PC-9 (cell line): ENCODE data around the gene SLC35E2B. TPM values are rescaled to one million over a fixed set of nuclear protein-coding genes. Genes with fewer than 3 reads are reported as not detected.
A peak's percentile ranks its signal among the peaks of the same experiment; 100 is the strongest.
"Not testable (repeated sequence)": the region's sequence is repeated elsewhere in the genome, so short reads cannot be mapped to it uniquely, and the experiment has no call there.

Source experiments
- BruUV-seq: library from RNA; stranded (reverse); fragments of 400-500 nt; replicated peaks from 2 replicates; lab custom pipeline; 2021; lab: Mats Ljungman, UMichigan
- CTCF ChIA-PET: fragments of 300-600 bp; sonication (Branson Sonifier 250); formaldehyde crosslinking; loops from one replicate; lab custom pipeline; 2022; ENCODE audit warnings: antibody characterized with exemption; lab: Charles Lee
- POLR2A ChIA-PET: fragments of 300-600 bp; sonication (Branson Sonifier 250); formaldehyde crosslinking; loops from one replicate; lab custom pipeline; 2022; ENCODE audit warnings: antibody characterized with exemption; ENCODE audit not compliant: unreplicated experiment; lab: Charles Lee
- DNase-seq, 2 experiments: peaks; one replicate each; pipeline versions ENCODE4 v3.0.0 to v3.0.0-alpha.2; 2015 to 2022; ENCODE audit warnings: mixed read lengths in 1 of 2
- H2AFZ ChIP-seq: fragments of 200-600 bp; sonication (generic); 2 replicates; pipeline ENCODE4 v1.8.1; 2017; ENCODE audit warnings: antibody characterized with exemption
- H3F3A ChIP-seq: fragments of 200-600 bp; sonication (generic); 2 replicates; pipeline ENCODE4 v1.8.1; 2017; ENCODE audit warnings: antibody characterized with exemption, mild to moderate bottlenecking, low read depth; ENCODE audit not compliant: insufficient read depth
- H3K27ac ChIP-seq: fragments of 200-600 bp; sonication (generic); 2 replicates; pipeline ENCODE4 v1.6.1; 2016; ENCODE audit warnings: mixed run types
- H3K27me3 ChIP-seq: fragments of 200-600 bp; sonication (generic); 2 replicates; pipeline ENCODE4 v1.6.1; 2016; ENCODE audit warnings: low read depth, mixed run types; ENCODE audit not compliant: insufficient read depth
- H3K36me3 ChIP-seq: fragments of 200-600 bp; sonication (generic); 2 replicates; pipeline ENCODE4 v1.6.1; 2016; ENCODE audit warnings: low read depth, mixed run types
- H3K4me1 ChIP-seq: fragments of 200-600 bp; sonication (generic); replicated peaks from 2 replicates; pipeline ENCODE4 v1.6.1; 2016; ENCODE audit warnings: mixed run types; ENCODE audit not compliant: insufficient read depth
- H3K4me2 ChIP-seq: fragments of 200-600 bp; sonication (generic); 2 replicates; pipeline ENCODE4 v1.6.1; 2017; ENCODE audit warnings: mixed run types
- H3K4me3 ChIP-seq: fragments of 200-600 bp; sonication (generic); 2 replicates; pipeline ENCODE4 v1.6.1; 2016; ENCODE audit warnings: mixed run types
- H3K79me2 ChIP-seq: fragments of 200-600 bp; sonication (generic); 2 replicates; pipeline ENCODE4 v1.6.1; 2017; ENCODE audit warnings: low read depth, mixed run types
- H3K9me2 ChIP-seq: fragments of 200-600 bp; sonication (generic); 2 replicates; pipeline ENCODE4 v1.8.1; 2017; ENCODE audit warnings: mild to moderate bottlenecking; ENCODE audit not compliant: insufficient read depth
- H3K9me3 ChIP-seq: fragments of 200-600 bp; sonication (generic); 2 replicates; pipeline ENCODE4 v1.8.1; 2016; ENCODE audit warnings: low read depth; ENCODE audit not compliant: insufficient read depth
- H4K20me1 ChIP-seq: fragments of 200-600 bp; sonication (generic); 2 replicates; pipeline ENCODE4 v1.8.1; 2017; ENCODE audit not compliant: insufficient read depth
- intact Hi-C: fragments of 100-400 bp; cut with micrococcal nuclease; formaldehyde crosslinking; loops from one replicate; pipeline ENCODE4 v1.10.0; 2022; ENCODE audit not compliant: unreplicated experiment
- total RNA-seq: library from RNA; stranded (reverse); gene quantifications from 2 replicates; pipeline ENCODE4 v1.2.3, GENCODE V29; 2021
- TF ChIP-seq, protein P1 (sequence below): fragments of 200-600 bp; sonication (generic); conservative IDR thresholded peaks from 2 replicates; pipeline ENCODE4 v1.6.1; 2017; ENCODE audit warnings: mixed run types, antibody characterized with exemption, mild to moderate bottlenecking, moderate library complexity

SLC35E2B gene
- total RNA-seq, 1 experiment from 2014 or later, result 55.4 TPM

DNA sequence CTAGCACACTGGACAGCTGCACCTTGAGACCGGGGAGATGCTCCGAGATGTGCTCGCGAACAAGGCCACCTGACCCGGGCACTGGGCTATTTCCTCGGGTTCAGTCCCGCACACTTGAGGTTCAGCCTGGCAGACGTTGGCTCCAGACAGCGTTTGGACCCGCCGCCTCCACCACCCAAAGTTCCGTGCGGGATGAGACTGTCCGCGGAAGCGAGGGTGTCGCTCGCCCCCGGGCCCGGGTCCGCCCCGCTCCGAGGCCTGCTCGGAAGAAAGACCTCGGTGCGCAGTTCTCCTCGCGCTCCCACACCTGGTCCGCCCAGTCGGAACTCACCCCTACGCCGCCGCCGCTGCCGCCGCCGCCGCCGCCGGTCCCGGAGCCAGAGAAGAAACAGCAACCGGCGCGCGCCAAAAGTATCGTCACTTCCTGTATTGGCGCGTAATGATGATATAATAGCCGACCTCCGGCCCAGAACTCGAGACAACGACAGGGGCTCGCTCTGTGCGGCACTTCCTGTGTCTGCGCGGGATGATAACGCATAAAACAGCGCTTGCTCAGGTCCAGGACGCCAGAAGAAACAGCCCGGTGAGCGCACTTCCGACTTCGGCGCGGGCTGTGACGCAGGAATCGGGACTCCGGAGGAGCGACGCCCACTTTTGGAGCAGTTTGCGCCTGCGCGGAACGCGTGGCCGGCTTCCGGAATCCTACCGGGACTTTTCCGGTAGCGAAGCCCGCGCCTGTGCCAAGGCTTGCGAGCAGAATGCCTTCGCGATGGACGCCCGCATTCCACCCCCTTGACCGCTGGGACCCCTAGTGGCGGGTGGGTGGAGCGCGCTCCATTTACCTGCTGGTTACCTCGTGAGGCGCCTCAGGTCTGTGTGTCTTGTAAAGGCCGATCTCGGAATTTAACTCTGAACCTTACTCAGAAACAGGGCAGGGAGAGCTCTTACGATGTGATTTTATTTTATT is 33.7 kb downstream of the SLC35E2B start, which contains the start of gene CDK11B:
Gene CDK11B (minus strand): TSS at position 422 of the 967 bp plus-strand sequence. CDS start 1,519 bp downstream, outside the sequence.
- intact Hi-C loops, result loop anchor here (5.0 kb wide), 2 partner anchors 63 to 87 kb away; partner anchors contain the start of genes CDK11A and SSU72
- BruUV-seq, result TSS peak; percentile 40

DNA sequence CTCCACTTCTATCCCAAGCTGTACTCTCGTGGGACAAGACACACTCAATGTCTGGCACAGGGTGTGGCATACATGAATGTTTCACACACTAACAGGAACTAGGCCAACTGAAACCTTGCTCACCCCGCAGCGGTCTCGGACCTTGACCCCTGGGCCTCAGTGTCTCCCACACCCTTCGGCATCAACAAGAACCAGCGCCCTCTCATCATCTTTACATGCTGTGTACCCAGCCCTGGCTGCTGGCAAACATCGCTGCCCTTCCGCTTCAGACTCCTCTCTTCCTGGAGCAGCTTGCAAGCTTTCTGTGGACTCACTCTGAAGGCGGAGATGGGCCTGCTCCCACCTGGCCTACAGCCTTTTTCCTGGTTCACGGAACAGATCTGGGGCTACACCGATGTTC is 44.3 kb downstream of the SLC35E2B start:
- POLR2A ChIA-PET, H2AFZ ChIP-seq, H3K4me1 ChIP-seq, H3K79me2 ChIP-seq, H3K27me3 ChIP-seq, H3K9me2 ChIP-seq, H3K27ac ChIP-seq, H3K4me2 ChIP-seq, intact Hi-C loops, H3K9me3 ChIP-seq, H3K4me3 ChIP-seq, H4K20me1 ChIP-seq, DNase-seq, CTCF ChIA-PET, H3F3A ChIP-seq, BruUV-seq, H3K36me3 ChIP-seq: not testable (repeated sequence)

More for the DNA sequence above, 33.7 kb downstream of the SLC35E2B start, which contains the start of gene CDK11B:
- H4K20me1 ChIP-seq, H3K9me3 ChIP-seq, H3F3A ChIP-seq, H3K27me3 ChIP-seq, H3K9me2 ChIP-seq, CTCF ChIA-PET, H3K4me1 ChIP-seq: not testable (repeated sequence)
- peak within 1 kb of the TSS; percentile 72 for H3K27ac ChIP-seq
- peaks cover 14% of the 10 kb centered on the region for H3K79me2 ChIP-seq
- TF ChIP-seq, protein P1, sequence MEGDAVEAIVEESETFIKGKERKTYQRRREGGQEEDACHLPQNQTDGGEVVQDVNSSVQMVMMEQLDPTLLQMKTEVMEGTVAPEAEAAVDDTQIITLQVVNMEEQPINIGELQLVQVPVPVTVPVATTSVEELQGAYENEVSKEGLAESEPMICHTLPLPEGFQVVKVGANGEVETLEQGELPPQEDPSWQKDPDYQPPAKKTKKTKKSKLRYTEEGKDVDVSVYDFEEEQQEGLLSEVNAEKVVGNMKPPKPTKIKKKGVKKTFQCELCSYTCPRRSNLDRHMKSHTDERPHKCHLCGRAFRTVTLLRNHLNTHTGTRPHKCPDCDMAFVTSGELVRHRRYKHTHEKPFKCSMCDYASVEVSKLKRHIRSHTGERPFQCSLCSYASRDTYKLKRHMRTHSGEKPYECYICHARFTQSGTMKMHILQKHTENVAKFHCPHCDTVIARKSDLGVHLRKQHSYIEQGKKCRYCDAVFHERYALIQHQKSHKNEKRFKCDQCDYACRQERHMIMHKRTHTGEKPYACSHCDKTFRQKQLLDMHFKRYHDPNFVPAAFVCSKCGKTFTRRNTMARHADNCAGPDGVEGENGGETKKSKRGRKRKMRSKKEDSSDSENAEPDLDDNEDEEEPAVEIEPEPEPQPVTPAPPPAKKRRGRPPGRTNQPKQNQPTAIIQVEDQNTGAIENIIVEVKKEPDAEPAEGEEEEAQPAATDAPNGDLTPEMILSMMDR, result peak; percentile 46; the same call in 1 of the 2 replicates
- POLR2A ChIA-PET, result interaction anchor here (0.7 kb wide), 1 partner anchor 424 kb away, joined by 6 read pairs; no protein-coding TSS in a partner anchor
- DNase-seq, result peak; percentile 97
- peak within 1 kb of the TSS; percentile 63 for H3K4me2 ChIP-seq
- peaks cover 23% of the 10 kb centered on the region; the same call in 1 of the 2 replicates for H3K36me3 ChIP-seq
- H2AFZ ChIP-seq, result peak within 1 kb of the TSS; percentile 70; the same call in 1 of the 2 replicates
- H3K4me3 ChIP-seq, result peak within 1 kb of the TSS; percentile 55

DNA sequence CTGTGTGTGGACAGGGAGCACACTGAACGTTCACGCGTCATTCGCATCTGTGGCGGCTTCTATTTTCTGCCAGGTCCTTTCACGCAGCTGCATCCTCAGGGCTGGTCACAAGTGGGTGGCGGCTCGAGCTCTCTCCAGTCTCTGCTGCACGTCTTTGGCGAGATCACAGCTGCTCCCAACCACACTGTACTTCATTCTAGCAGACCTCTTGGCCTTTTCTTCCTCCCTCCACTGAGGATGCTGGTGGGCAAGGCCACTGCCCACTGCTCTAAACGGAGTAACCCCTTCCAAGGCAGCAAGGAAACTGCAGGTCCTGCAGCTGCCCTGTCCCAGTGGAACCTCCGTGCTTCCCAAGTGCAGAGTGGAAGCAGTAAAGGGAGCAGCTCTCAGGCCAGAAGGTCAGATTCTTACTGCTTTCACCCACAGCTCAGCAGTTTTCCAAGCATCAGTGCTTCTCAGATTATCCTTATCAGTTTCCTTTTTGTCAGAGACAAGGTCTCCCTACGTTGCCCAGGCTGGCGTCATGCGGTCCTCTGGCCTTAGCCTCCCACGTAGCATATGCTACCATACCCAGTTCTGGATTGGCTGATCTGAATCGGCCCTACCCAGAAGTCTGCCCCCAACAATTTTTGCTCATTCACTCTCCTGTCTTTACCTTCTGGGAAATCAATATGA is 44.9 kb downstream of the SLC35E2B start:
- CTCF ChIA-PET, H3K36me3 ChIP-seq, BruUV-seq, H4K20me1 ChIP-seq, DNase-seq, intact Hi-C loops, H3K4me1 ChIP-seq, H3K27ac ChIP-seq, H3K79me2 ChIP-seq, POLR2A ChIA-PET, H3K9me3 ChIP-seq, H2AFZ ChIP-seq, H3K27me3 ChIP-seq, H3K9me2 ChIP-seq, H3F3A ChIP-seq, H3K4me3 ChIP-seq, H3K4me2 ChIP-seq: not testable (repeated sequence)

DNA sequence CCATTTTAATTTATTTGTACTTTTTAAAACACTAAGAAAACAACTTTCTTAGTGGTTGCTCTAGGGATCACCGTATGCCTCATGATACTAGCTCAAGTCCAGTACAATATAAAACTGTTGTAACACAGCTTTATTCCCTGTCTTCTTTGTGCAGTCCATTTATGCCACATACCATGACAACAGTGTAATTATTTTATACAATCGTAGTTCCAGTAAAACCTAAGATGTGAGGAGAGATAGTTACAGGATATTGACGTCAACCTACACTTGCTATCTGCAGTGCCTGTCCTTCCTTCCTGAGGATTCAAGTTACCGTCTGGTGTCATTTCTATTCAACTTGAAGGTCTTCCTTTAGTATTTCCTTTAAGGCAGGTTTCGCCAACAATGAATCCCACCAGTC is 46.3 kb downstream of the SLC35E2B start:
- not testable (repeated sequence) for BruUV-seq

DNA sequence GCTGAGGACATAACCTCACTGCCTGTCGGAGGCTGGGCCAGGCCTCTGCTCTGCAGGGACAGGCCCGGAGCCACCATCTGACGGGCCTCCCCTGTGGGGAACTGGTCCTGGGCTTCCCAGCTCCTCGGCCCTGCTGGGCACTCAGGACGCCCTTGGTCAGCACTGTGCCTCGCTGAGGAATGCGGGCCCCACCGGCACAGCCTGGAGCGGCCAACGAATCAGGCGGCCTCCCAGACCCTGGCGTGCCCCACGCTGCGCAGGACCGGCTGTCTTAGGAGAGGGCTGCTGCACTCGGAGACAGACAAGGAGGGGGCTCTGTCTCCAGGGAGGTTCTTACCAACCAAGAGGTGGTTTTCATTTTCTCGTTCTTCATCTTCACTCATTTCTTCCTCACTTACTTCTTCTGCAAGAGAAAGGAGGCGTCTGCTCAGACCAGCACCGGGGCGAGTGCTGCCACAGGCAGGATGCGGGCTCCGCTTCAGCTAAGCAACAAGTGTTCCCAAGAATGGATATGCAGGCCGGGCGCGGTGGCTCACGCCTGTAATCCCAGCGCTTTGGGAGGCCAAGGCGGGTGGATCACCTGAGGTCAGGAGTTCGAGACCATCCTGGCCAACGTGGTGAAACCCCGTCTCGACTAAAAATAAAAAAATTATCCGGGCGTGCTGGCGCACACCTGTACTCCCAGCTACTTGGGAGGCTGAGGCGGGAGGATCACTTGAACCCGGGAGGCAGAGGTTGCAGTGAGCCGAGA is 51.7 kb downstream of the SLC35E2B start:
- H3K9me3 ChIP-seq, H3F3A ChIP-seq, H4K20me1 ChIP-seq, H3K79me2 ChIP-seq, H3K36me3 ChIP-seq, DNase-seq, POLR2A ChIA-PET, H3K4me1 ChIP-seq, BruUV-seq, H3K27ac ChIP-seq, H3K27me3 ChIP-seq, H2AFZ ChIP-seq, H3K4me2 ChIP-seq, intact Hi-C loops, H3K9me2 ChIP-seq, CTCF ChIA-PET, H3K4me3 ChIP-seq: not testable (repeated sequence)

More for the DNA sequence above, 46.3 kb downstream of the SLC35E2B start:
- H3K4me1 ChIP-seq, H3K9me2 ChIP-seq, H3K27me3 ChIP-seq, H4K20me1 ChIP-seq, DNase-seq, H3K4me3 ChIP-seq, intact Hi-C loops, POLR2A ChIA-PET, H3K36me3 ChIP-seq, H3K27ac ChIP-seq, H3F3A ChIP-seq, H3K4me2 ChIP-seq, H3K9me3 ChIP-seq, H3K79me2 ChIP-seq, CTCF ChIA-PET, H2AFZ ChIP-seq: not testable (repeated sequence)

DNA sequence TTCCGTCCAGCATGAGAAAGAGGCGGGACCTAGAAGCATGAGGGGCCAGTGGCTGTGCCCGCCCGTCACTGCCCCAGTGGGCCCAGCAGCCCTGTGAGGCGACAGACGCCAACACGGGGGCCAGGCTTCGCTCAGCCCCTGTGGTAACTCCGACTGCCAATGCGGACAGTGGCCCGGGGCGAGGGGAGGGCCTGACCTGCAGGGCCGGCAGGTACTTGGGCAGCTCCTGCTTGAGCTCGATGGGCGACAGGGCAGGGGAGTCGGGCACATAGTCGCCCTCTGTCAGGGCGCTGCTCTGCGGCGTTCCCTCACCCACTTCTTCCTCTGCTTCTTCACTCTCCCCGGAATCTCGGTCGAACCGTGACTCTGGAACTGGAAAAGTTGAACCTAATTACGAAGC is 52.5 kb downstream of the SLC35E2B start:
- H3K27ac ChIP-seq, DNase-seq, H3K36me3 ChIP-seq, intact Hi-C loops, H3K4me2 ChIP-seq, H3K79me2 ChIP-seq, H4K20me1 ChIP-seq, H3K4me1 ChIP-seq, H3K27me3 ChIP-seq, CTCF ChIA-PET, POLR2A ChIA-PET, H3K4me3 ChIP-seq, H2AFZ ChIP-seq, H3K9me2 ChIP-seq, BruUV-seq, H3K9me3 ChIP-seq, H3F3A ChIP-seq: not testable (repeated sequence)
